K562 (cell line): ENCODE measurements around the gene OPRL1. TPM values are rescaled to one million over a fixed set of nuclear protein-coding genes. Genes with fewer than 3 reads are reported as not detected.

Experiments used
- AFF1 ChIP-seq, 2 experiments: fragments of 450-650 bp; IDR thresholded peaks; 2 replicates each; pipeline ENCODE4 v1.6.1; 2018; ENCODE audit warnings: mild to moderate bottlenecking in 2 of 2, low read depth in 1 of 2; ENCODE audit not compliant: partially characterized antibody in 2 of 2
- CBX3 ChIP-seq, 2 experiments: IDR thresholded peaks; 1 replicate in 1 of 2; 2 replicates in 1 of 2; pipeline ENCODE4 v1.6.1; 2012; ENCODE audit warnings: inconsistent platforms in 2 of 2, low read length in 2 of 2, borderline replicate concordance in 1 of 2, control low read depth in 1 of 2
- MEIS2 ChIP-seq: fragments of 450-650 bp; IDR thresholded peaks from 2 replicates; pipeline ENCODE4 v1.6.1; 2014; ENCODE audit warnings: mild to moderate bottlenecking; ENCODE audit not compliant: partially characterized antibody
- PBX2 ChIP-seq, 2 experiments: IDR thresholded peaks in 1 of 2; conservative IDR thresholded peaks in 1 of 2; 2 replicates each; pipeline ENCODE4 v1.6.1; 2016; ENCODE audit warnings: low read depth in 2 of 2, mild to moderate bottlenecking in 1 of 2, missing compliant biosample characterization in 1 of 2, missing genetic modification characterization in 1 of 2, moderate library complexity in 1 of 2
- SFPQ ChIP-seq: fragments of 200-400 bp; formaldehyde crosslinking; IDR thresholded peaks from 2 replicates; pipeline ENCODE4 v1.6.1; 2017; ENCODE audit warnings: mild to moderate bottlenecking, low read depth, low read length, moderate library complexity
- SMC3 ChIP-seq: conservative IDR thresholded peaks from 2 replicates; pipeline ENCODE4 v1.6.1; 2011; ENCODE audit warnings: low read depth, low read length, improper control_type of control experiment; ENCODE audit not compliant: insufficient read depth
- STAT5B ChIP-seq: fragments of 250-450 bp; sonication (Bioruptor Pico); IDR thresholded peaks from 2 replicates; pipeline ENCODE4 v1.8.0; 2021; ENCODE audit warnings: mild to moderate bottlenecking, inconsistent platforms
- XRCC5 ChIP-seq: fragments of 200-400 bp; formaldehyde crosslinking; IDR thresholded peaks from 2 replicates; pipeline ENCODE4 v1.6.1; 2017; ENCODE audit warnings: low read depth, mild to moderate bottlenecking, low read length
- ZBTB5 ChIP-seq: fragments of 450-650 bp; IDR thresholded peaks from 2 replicates; pipeline ENCODE4 v1.6.1; 2017; ENCODE audit warnings: antibody characterized with exemption
- ZNF280A ChIP-seq: fragments of 450-650 bp; IDR thresholded peaks from 2 replicates; pipeline ENCODE4 v1.6.1; 2018; ENCODE audit warnings: mild to moderate bottlenecking, low read depth; ENCODE audit not compliant: partially characterized antibody
- ZNF583 ChIP-seq: fragments of 250-450 bp; sonication (Bioruptor Pico); IDR thresholded peaks from 2 replicates; pipeline ENCODE4 v1.4.0; 2020
- polyA plus RNA-seq, 8 experiments: library from polyadenylated mRNA; depleted of rRNA in 4 of 8; stranded (reverse) in 5 of 8; unstranded in 3 of 8; fragments of >200 nt; fragmentation: Nextera tagmentation in 2 of 8; fragmentation: Illumina TruSeq in 1 of 8; extraction: Ambion mirVana in 2 of 8; extraction: Trizol in 1 of 8; gene quantifications; 2 replicates each; pipeline versions ENCODE4 v1.2.1 to v1.2.3, GENCODE V29; 2011 to 2014; ENCODE audit warnings: inconsistent platforms in 1 of 8, missing spikeins in 1 of 8
- total RNA-seq, 7 experiments: library from RNA; depleted of rRNA in 6 of 7; stranded (reverse); fragments of >200 nt in 6 of 7; fragmentation: Illumina TruSeq in 2 of 7; extraction: Trizol in 2 of 7; gene quantifications; 2 replicates each; pipeline versions ENCODE4 v1.2.1 to v1.2.3, GENCODE V29; 2011 to 2021; ENCODE audit warnings: low replicate concordance in 1 of 7

Gene OPRL1
- total and polyA plus RNA-seq, 9 of the 15 experiments (the other 6 are each of a cell fraction or from before 2014, with no cell fraction given) = 0.06 to 0.33 (median 0.11) TPM; not detected in 2

- TF ChIP-seq SFPQ = no peak
- TF ChIP-seq CBX3 (IDR thresholded peaks at IDR 0.05; ENCODE audit: borderline replicate concordance in 1 of 2, low read length in 2 of 2) = peak in 1 of 2 experiments; percentile 97; a peak in 2 of 3 replicates
- no peak for TF ChIP-seq STAT5B (CRISPR knock-in tag)
- TF ChIP-seq MEIS2 = no peak
- TF ChIP-seq ZBTB5 = no peak
- no peak for TF ChIP-seq PBX2 (CRISPR knock-in tag; IDR thresholded peaks at IDR 0.05; ENCODE audit: low read depth)
- no peak for TF ChIP-seq PBX2 (tag; conservative IDR thresholded peaks at IDR 0.05; ENCODE audit: low read depth)
- no peak for TF ChIP-seq ZNF583 (CRISPR knock-in tag)
- TF ChIP-seq SMC3 = peak; percentile 56; the same call in 1 of the 2 replicates
- no peak for TF ChIP-seq ZNF280A
- TF ChIP-seq XRCC5 = 0 out of 2 replicates have a peak, but pooled peaks have one; percentile 39
- TF ChIP-seq AFF1 (IDR thresholded peaks at IDR 0.05; ENCODE audit: low read depth in 1 of 2, partially characterized antibody in 2 of 2) = no peak
These were observed 65.8 kb downstream of the OPRL1 start (continued) for GRCh38 chr20:64145458-64146300.
